ENCODE measurements around the gene RBM8A.

The RBM8A gene

GRCh38 chr1:145891587-145892485 is 35.4 kb downstream of the RBM8A start (continued):
- TF ChIP-seq HIC1 (tag by site-specific recombination; IDR thresholded peaks at IDR 0.05) (peak; percentile 87), ZNF121 (tag by site-specific recombination; IDR thresholded peaks at IDR 0.05) (no peak), ZSCAN18 (tag by site-specific recombination; IDR thresholded peaks at IDR 0.05) (no peak), ZNF791 (tag by site-specific recombination; IDR thresholded peaks at IDR 0.05) (no peak), ZNF2 (tag by site-specific recombination; IDR thresholded peaks at IDR 0.05) (peak; percentile 87), ZNF248 (tag by site-specific recombination; IDR thresholded peaks at IDR 0.05) (no peak), ZNF521 (tag by site-specific recombination; IDR thresholded peaks at IDR 0.05) (no peak), ZNF629 (tag by site-specific recombination; IDR thresholded peaks at IDR 0.05) (peak; percentile 88), TRIM28 (IDR thresholded peaks at IDR 0.05; ENCODE audit: borderline replicate concordance, low read length) (peak; percentile 90), ZNF585B (tag by site-specific recombination; IDR thresholded peaks at IDR 0.05) (no peak), SCRT2 (tag by site-specific recombination; IDR thresholded peaks at IDR 0.05) (peak; percentile 97), SALL2 (tag by site-specific recombination; IDR thresholded peaks at IDR 0.05; ENCODE audit: borderline replicate concordance) (no peak), ZNF785 (tag by site-specific recombination; IDR thresholded peaks at IDR 0.05) (no peak), ZNF488 (tag by site-specific recombination; IDR thresholded peaks at IDR 0.05) (no peak), SP7 (tag by site-specific recombination; IDR thresholded peaks at IDR 0.05) (peak; percentile 84), ZNF280C (tag by site-specific recombination; IDR thresholded peaks at IDR 0.05) (no peak), KLF8 (tag by site-specific recombination; IDR thresholded peaks at IDR 0.05) (peak; percentile 65; the same call in 1 of the 2 replicates), ZNF140 (tag by site-specific recombination; IDR thresholded peaks at IDR 0.05) (no peak), ZNF658 (tag by site-specific recombination; IDR thresholded peaks at IDR 0.05) (no peak), ZNF843 (tag by site-specific recombination; IDR thresholded peaks at IDR 0.05) (no peak), KLF9 (tag by site-specific recombination; IDR thresholded peaks at IDR 0.05; ENCODE audit: low read depth) (no peak), KLF10 (tag by site-specific recombination; IDR thresholded peaks at IDR 0.05) (peak; percentile 65; the same call in 1 of the 2 replicates)
